GM12872 (cell line): ENCODE measurements around the gene MTREX.

Experiments used
- CTCF ChIP-seq: IDR thresholded peaks from 3 replicates; pipeline ENCODE4 v1.5.1; 2011; ENCODE audit warnings: low read depth, mild to moderate bottlenecking, low read length, moderate library complexity; ENCODE audit not compliant: insufficient read depth

Gene MTREX

GRCh38 chr5:55383254-55383653, 75.5 kb downstream of the MTREX start:
- no peak for TF ChIP-seq CTCF

- TF ChIP-seq CTCF, result no peak
Measured at GRCh38 chr5:55384072-55384471, 76.3 kb downstream of the MTREX start.

- TF ChIP-seq CTCF, result no peak
Measured at GRCh38 chr5:55385227-55385626, 77.4 kb downstream of the MTREX start.

DNA sequence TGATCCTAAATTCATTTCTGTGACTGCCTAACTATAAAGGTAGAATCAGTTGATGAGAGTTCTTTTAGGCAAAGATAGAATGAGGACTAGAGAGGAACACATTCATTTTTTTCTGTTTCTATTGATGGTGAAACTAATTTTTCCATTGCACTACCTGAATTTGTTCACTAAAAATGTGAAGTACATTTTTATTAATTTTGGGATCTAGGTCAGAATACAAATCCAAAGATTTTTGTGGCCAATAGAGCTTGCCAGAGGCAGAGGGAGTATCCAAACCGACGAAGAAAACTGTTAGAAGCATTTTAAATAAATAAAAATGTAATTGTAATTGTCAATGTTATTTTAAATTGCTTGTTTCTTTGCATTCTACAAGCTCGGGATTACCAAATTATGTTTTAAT, 78.1 kb downstream of the MTREX start:
- no peak for TF ChIP-seq CTCF

DNA sequence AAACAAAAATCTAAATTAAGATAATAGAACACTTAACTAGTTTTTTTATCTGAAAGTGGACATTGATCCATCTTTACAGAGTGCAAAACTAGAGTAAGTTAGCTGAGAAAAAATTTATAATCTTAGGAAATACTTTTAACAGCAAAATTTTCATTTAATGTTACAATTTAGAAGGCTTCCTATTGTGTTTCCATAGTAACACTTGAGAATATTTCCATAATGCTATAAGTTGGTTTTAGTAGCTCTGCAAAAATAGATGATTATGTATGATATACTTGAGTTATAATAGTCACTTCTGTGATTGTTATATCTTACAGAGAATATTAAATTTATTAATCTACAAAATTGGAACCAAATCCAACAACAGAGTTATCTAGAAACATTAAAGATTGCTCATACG, 78.6 kb downstream of the MTREX start:
- TF ChIP-seq CTCF, result no peak

- no peak for TF ChIP-seq CTCF
Measured at GRCh38 chr5:55387865-55388264, 80.1 kb downstream of the MTREX start.

DNA sequence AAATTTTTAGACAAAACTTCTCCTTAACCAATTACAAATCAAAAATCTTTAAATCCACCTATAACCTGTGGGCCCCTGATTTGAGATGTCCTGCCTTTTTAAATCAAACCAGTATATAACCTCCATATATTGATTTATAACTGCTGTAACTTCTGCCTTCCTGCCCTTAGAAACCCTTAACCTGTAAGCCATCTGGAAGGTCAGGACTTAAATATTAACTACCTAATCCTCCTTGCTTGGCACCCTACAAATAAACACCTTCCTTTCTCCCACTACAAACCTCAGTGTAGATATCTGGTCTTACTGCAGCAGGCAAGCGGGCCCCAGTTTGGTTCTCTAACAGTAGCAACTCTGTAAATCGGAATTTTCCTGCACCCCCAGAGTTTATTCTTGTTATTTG, 83.9 kb downstream of the MTREX start:
- no peak for TF ChIP-seq CTCF

DNA sequence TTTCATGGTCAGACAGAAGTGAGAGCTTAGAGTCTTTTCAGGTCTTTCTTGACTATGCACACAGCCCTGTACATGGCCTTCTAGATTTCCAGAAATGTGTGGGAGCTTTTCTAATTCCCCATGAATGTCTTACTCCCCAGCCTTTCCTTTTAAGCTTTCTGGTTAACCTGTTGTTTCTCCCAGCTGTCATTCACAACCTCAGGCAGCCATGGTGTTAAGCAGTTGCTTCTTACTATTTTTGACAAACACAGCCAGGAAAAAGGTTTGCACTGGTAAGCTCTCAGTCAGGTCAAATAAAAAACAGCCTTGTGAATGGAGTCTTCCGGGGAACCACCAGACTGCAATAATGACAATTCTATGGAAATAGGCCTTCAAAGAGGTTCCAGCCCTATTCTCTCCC, 84.9 kb downstream of the MTREX start:
- TF ChIP-seq CTCF, result no peak
